HG02973 (cell line): ENCODE measurements around the gene OSGIN1.

ENCODE experiments used
- ATAC-seq: cut with Tn5 transposase; IDR thresholded peaks from one replicate; pipeline ENCODE4 v1.9.1; 2021; ENCODE audit warnings: moderate library complexity; ENCODE audit not compliant: unreplicated experiment

OSGIN1 gene

GRCh38 chr16:83925957-83926725 is 26.9 kb upstream of the OSGIN1 start:
- no peak for ATAC-seq

- peak; percentile 58 for ATAC-seq
Observed at GRCh38 chr16:83926726-83927397, 26.2 kb upstream of the OSGIN1 start.

- no peak for ATAC-seq
Observed at GRCh38 chr16:83928341-83929055, 24.5 kb upstream of the OSGIN1 start.

- ATAC-seq = no peak
Observed at GRCh38 chr16:83929811-83930555, 23.1 kb upstream of the OSGIN1 start.

- no peak for ATAC-seq
Observed at GRCh38 chr16:83930730-83931500, 22.1 kb upstream of the OSGIN1 start.

GRCh38 chr16:83931556-83931955 is 21.5 kb upstream of the OSGIN1 start:
- no peak for ATAC-seq

- ATAC-seq = no peak
Observed at GRCh38 chr16:83932304-83932703, 20.7 kb upstream of the OSGIN1 start.

- ATAC-seq = no peak
Observed at GRCh38 chr16:83932955-83933673, 19.9 kb upstream of the OSGIN1 start.

GRCh38 chr16:83933885-83934683 is 19.0 kb upstream of the OSGIN1 start:
- no peak for ATAC-seq

- no peak for ATAC-seq
Observed at GRCh38 chr16:83934684-83934977, 18.4 kb upstream of the OSGIN1 start.

GRCh38 chr16:83935005-83935857 is 17.8 kb upstream of the OSGIN1 start:
- no peak for ATAC-seq

GRCh38 chr16:83935858-83936255 is 17.2 kb upstream of the OSGIN1 start:
- ATAC-seq = no peak

- ATAC-seq = no peak
Observed at GRCh38 chr16:83936581-83937165, 16.4 kb upstream of the OSGIN1 start.

GRCh38 chr16:83937267-83937666 is 15.8 kb upstream of the OSGIN1 start:
- no peak for ATAC-seq

- no peak for ATAC-seq
Observed at GRCh38 chr16:83937922-83938885, 14.8 kb upstream of the OSGIN1 start.

GRCh38 chr16:83939266-83939855 is 13.7 kb upstream of the OSGIN1 start:
- ATAC-seq = no peak
